ENCODE results near the gene IL4I1. TPM values are rescaled to one million over a fixed set of nuclear protein-coding genes. Genes with fewer than 3 reads are reported as not detected.

The IL4I1 gene
- total RNA-seq = 2.6 and 6.2 TPM in 2 replicates

GRCh38 chr19:49896863-49897621, at the start of gene IL4I1:
Gene IL4I1, minus strand, starts transcription at chr19:49896887. Its CDS starts 727 bp downstream, at chr19:49896160.

GRCh38 chr19:49929121-49929610, 32.5 kb upstream of the IL4I1 start, which contains the start of the genes ATF5 and NUP62:
Gene ATF5, plus strand, starts transcription at chr19:49929205. Its CDS starts 1,646 bp downstream, at chr19:49930851.
Gene NUP62, minus strand, starts transcription at chr19:49929504. Its CDS starts 19,697 bp downstream, at chr19:49909807.

GRCh38 chr19:49877020-49877878, 19.4 kb downstream of the IL4I1 start, which contains the start of the genes AKT1S1 and TBC1D17:
Gene AKT1S1, minus strand, starts transcription at chr19:49877355. Its CDS starts 4,060 bp downstream, at chr19:49873295.
Gene TBC1D17, plus strand, starts transcription at chr19:49877702. Its CDS starts 22 bp downstream, at chr19:49877724.

GRCh38 chr19:49866933-49867782, 29.5 kb downstream of the IL4I1 start, which contains the start of gene PNKP:
Gene PNKP, minus strand, starts transcription at chr19:49867576. Its CDS starts 372 bp downstream, at chr19:49867204.

GRCh38 chr19:49850487-49851342, 46.0 kb downstream of the IL4I1 start, which contains the start of gene PTOV1:
Gene PTOV1, plus strand, starts transcription at chr19:49851159.

Small RNA genes lying within 50 kb of the gene (small RNA-seq; reads per million reads assigned to genes)
- gene MIR4749 = not detected

Other genes with a start within 250 kb of the IL4I1 start
- gene IRF3, start 231.0 kb downstream of the IL4I1 start, total RNA-seq = 38.5 and 43.2 TPM in 2 replicates
- 9.4 and 9.5 TPM in 2 replicates for gene BCL2L12, start 231.0 kb downstream of the IL4I1 start, total RNA-seq
- 388 and 419 TPM in 2 replicates for gene PRMT1, start 219.6 kb downstream of the IL4I1 start, total RNA-seq
- gene ADM5, start 207.3 kb downstream of the IL4I1 start, total RNA-seq = 0.98 and 1.9 TPM in 2 replicates
- 22.9 and 25.0 TPM in 2 replicates for gene CPT1C, start 205.8 kb downstream of the IL4I1 start, total RNA-seq
- gene TSKS, start 133.6 kb downstream of the IL4I1 start, total RNA-seq = not detected in 2 replicates
- gene AP2A1, start 129.9 kb downstream of the IL4I1 start, total RNA-seq = 103 and 114 TPM in 2 replicates
- gene FUZ, start 83.6 kb downstream of the IL4I1 start, total RNA-seq = 12.3 and 16.7 TPM in 2 replicates
- gene MED25, start 78.6 kb downstream of the IL4I1 start, total RNA-seq = 27.0 and 28.1 TPM in 2 replicates
- gene PTOV1, start 45.7 kb downstream of the IL4I1 start, total RNA-seq = 43.8 and 78.1 TPM in 2 replicates
- gene PNKP, start 29.3 kb downstream of the IL4I1 start, total RNA-seq = 51.5 and 58.5 TPM in 2 replicates
- gene AKT1S1, start 19.5 kb downstream of the IL4I1 start, total RNA-seq = 11.8 and 12.1 TPM in 2 replicates
- gene TBC1D17, start 19.2 kb downstream of the IL4I1 start, total RNA-seq = 12.8 and 15.4 TPM in 2 replicates
- 18.6 and 19.5 TPM in 2 replicates for gene ATF5, start 32.3 kb upstream of the IL4I1 start, total RNA-seq
- gene NUP62, start 32.6 kb upstream of the IL4I1 start, total RNA-seq = 46.4 and 51.3 TPM in 2 replicates
- not detected in 2 replicates for gene SIGLEC11, start 64.3 kb upstream of the IL4I1 start, total RNA-seq
- 30.8 and 32.3 TPM in 2 replicates for gene VRK3, start 128.5 kb upstream of the IL4I1 start, total RNA-seq
- 8.8 and 10.1 TPM in 2 replicates for gene ZNF473, start 129.1 kb upstream of the IL4I1 start, total RNA-seq